Glomerular visceral epithelial cell (primary cell): Measurements from ENCODE around the gene DBH.

Experiments used
- DNase-seq: peaks from one replicate; pipeline ENCODE4 v3.0.0-alpha.2; 2016; ENCODE audit errors: extremely low spot score

The DBH gene

GRCh38 chr9:133643978-133644760, 8.0 kb downstream of the DBH start:
- no peak for DNase-seq

GRCh38 chr9:133645021-133645765, 9.0 kb downstream of the DBH start:
- DNase-seq: no peak

DNA sequence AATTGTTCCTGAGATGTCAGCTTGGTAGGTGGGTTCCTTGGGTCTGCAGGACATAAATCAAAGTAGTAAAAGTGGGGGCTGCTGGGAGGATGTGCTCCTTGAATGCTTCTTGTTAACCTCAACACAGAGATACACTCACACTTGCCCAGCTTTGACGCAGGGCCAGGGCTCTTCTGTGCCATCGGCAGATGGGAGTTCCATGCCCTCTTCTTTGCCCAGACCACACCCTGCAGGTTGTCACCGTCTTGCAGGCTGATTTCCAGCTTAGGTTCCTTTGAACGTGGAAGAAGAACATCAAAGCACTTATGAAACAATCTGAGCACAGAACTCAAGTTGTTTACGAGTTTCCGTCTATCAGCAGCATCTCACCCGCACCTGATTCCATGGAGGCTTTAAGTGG, 11.0 kb downstream of the DBH start:
- no peak for DNase-seq

GRCh38 chr9:133647765-133648469, 11.8 kb downstream of the DBH start:
- DNase-seq: no peak

GRCh38 chr9:133649194-133649593, 13.0 kb downstream of the DBH start:
- DNase-seq: no peak

DNA sequence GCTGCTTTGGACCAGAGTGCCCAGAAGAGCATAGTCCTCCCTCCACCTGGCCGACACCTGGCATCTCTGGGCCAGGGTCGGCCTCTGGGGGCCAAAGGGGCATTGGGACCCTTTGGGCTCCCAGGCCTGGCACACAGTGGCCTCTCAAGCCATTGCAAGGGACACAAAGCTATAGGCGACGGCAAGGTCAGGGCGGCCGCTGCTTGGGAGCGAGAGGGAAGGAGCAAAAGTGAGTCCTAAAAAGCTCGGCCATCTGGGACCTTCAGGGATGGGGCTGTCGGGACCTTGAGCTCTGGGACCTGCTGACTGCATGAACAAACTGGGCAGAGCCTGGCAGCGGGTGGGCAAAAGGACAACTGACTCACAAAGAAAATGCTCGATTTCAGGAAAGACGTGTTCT, 13.9 kb downstream of the DBH start:
- no peak for DNase-seq

DNA sequence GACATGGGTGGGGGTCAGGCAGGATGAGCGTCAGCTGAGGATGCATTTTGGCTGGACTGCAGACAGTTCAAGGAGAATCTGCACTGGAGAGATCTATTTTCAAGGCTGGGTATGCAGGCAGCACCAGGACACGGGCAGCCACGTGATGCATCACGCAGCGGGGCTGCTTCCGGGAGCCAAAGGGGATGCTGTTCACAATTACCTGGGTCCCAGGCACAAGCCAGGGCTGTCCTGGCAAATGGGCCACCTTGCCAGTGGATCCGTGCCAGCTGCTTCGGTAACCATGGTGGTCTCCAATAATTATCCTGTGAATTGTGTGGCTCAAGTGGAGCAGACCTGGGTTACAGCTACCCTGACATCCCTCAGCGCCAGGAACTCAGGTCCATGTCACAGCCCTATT, 17.5 kb downstream of the DBH start:
- DNase-seq: no peak

DNA sequence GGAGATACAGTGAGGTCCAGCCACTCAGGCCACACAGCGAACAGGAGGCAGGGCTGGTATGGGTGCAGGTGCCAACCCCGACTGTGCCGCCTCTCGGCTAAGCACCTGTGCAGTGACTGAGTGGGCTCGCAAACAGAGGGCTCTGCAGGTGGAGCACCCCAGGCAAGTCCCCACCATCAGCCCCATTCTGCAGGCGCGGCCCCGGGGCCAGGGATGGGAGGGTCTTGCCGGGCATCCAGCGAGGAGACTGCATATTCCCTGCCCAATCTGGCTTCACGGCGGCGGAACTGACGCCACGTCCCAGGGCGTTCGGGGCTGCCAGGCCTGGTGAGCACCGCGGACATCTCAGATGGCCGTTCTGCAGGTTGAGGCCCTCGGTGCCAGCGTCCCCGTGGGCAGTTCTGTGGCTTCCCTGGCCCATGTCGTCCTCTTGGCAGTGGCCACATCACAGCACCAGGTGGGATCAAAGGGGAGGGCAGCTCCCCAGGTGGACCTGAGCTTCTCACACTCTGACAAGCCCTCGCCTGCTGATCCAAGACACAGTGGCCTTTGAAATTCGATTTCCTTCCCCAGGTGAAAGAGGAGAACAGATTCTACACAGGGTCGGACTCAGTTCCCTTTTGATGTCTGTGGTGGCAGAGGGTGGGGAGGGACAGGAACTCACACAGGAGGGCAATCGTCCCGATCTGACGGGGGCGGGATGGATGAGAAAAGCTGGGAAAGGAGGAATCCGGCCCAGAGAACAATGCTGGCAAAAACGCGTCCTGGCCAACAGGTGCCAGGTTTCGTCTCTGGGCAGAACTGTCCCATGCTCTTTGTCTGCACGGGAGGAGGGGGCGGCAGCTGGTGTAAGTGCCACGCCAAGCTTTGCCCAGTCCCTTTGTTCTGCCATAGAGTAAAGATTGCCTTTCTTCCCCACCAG, 18.8 kb downstream of the DBH start:
- no peak for DNase-seq

DNA sequence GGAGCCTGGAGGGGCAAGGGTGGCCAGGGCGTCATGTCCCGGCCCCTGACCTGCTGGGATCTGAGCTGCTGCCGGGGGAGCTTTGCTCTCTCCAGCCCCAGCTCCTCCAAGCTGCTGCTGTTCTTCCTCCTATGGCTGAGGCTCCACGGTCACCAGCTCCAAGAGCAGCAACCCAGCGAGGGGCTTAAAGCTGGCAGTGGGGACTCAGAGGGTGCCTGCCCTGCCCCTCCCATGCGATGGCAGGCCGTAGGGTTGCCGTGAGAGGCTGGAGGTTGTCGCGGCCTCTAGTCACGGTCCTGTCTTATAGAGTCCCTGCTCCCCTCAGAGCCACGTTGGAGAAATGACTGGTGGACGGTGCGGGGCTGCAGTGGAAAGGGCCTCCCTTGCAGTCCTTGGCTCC, 19.5 kb downstream of the DBH start:
- no peak for DNase-seq

DNA sequence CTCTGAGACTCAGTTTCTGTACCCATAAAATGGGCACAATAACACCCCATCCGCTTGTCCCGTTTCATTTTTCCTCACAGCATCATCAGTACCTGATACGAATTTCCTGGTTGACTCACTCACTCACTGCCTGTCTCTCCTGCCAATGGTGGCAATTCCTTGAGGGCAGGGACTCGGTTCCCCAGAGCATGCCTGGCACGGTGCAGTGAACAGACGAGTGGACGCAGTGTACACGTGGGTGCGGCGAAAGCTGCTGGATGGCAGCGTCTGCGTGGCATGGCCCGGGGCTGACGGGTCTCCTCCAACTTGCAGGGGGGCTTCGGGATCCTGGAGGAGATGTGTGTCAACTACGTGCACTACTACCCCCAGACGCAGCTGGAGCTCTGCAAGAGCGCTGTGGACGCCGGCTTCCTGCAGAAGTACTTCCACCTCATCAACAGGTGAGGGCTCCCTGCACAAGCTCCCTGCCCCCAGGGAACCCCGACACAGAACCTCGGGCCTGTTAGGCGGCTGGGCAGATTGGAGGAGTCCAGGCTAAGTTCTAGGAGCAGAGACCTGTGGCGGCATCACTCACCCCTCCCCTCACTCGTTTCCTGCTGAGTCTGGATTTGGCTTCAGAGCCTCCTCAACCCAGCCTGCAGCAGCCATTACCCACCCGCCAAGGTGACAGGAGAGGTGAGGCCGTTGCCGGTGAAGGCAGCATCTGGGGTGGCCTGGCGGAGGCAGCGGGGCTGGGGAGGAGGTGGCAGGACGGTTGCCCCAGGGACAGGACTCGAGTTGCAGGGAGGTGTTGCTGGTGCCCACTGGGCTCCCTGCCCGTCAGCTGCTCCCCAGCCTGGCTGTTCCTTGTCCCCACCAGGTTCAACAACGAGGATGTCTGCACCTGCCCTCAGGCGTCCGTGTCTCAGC, 20.3 kb downstream of the DBH start:
- no peak for DNase-seq

GRCh38 chr9:133657120-133657661, 21.0 kb downstream of the DBH start:
- DNase-seq: no peak

DNA sequence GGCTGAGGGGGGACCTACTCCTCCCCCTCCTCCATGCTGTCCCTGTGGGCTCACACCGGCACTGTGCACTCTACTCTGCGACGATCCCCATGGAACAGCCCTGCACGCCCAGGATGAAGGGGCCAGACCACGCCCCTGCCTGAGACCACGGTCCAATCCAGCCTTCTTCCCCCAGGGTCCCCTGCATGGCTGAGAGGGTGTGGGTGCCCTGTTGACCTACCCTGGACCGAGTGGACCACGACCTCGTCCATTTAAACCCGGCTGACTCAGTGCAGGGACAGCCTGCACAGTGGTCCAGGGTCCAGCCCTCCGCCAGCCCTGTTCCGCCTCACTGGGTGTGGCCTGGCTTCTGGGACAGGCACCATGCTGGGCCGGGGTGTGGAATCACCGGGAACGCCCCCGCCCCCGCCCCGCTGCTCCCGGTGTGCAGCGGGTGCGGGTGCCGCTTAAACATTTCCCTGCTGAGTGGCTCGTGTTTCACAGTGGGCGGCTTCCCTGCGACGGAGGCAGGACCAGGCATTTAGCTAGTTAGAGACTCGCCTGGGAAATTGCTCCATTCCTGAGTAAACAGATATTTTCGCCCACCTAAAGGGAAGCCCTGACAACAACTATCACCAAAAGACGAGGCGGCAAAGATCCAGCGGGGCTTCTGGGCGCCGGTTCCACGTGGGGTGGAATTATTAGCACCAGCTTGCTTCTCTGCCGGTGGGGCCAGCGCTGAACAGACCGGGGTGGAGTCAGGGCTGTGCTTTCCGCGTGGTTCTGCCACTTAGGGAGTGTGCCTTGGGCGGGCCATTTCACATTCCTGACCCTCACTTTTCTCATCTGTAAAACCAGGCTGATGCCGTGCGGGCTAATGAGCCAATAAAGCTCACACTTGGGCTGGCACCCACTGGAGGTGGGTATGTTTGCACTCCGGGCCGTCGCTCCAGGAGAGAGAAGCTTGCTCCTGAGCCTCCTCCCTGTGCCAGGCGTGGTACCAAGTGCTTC, 22.6 kb downstream of the DBH start:
- DNase-seq: peak; percentile 39

GRCh38 chr9:133659516-133659915, 23.4 kb downstream of the DBH start:
- DNase-seq: no peak

- DNase-seq: no peak
Measured at GRCh38 chr9:133661846-133662540, 25.8 kb downstream of the DBH start.

DNA sequence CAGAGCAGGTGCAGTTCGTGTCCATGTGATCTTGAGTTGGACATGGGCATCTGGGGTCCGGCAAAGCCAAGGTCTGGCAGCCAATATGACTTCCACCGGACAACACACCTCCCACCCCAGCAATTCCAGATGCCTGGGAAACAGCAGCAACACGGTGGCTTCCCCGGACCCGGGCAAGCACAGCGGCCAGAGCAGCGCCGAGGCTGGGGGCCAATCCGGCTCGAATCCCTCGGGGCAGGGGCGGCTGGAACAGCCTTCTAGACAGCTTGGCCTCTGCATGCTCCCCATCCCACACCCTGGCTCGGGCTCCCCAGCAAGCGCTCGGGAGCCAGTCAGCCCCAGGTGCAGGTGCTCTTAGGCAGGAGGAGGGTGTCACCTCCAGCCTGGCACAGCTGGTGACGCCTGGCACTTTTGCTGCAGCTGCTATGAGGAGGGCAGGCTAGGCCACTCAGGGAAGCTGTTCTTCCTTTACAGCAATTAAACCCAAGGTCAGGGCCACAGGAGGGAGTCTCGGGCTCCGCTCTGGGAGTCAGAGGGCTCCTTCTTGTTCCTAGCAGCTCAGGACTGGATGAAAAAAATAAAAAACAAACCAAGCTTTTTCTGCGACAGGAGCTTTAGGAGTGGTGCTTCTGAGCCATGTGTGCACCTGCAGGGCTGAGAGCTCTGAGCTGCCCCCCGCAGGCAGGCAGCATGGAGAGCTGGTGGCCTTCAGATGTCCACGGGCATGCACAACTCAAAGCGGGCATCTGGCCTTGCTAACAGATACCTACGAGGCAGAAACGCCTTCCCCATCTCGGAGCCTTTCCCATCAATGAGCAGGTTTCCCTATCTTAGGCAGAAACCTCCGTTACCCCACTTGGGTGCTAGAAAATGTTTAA, 28.2 kb downstream of the DBH start:
- no peak for DNase-seq

DNA sequence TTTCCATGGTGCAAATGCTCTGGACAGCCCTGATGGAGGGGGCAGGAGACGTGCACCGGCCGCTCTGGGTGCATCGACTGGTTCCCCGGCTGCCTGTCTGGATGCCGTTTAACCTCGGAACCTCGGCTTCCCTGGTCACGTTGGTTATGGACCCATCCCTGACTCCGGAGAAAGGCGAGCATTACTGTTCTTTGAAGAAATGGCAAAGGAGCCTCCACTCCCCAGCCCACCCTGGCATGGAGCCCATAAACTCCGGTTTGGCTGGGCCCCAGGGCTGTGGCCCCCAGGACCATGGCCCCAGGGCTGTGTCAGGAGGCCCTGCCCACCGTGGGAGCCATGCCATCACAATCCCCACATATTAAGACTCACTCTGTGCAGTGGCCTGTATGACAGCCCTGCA, 28.9 kb downstream of the DBH start:
- no peak for DNase-seq

GRCh38 chr9:133665535-133665934, 29.4 kb downstream of the DBH start:
- no peak for DNase-seq
